ENCODE measurements around the gene MAP3K3. TPM values are rescaled to one million over a fixed set of nuclear protein-coding genes. Genes with fewer than 3 reads are reported as not detected.
A peak's percentile ranks its signal among the peaks of the same experiment; 100 is the strongest.

MAP3K3 gene
- total RNA-seq, 1 donor from 2014 or later: 38.2 TPM

- no peaks in the 10 kb centered on the region for H3K9me3 Mint-ChIP-seq (ENCODE audit: low read depth)
- TF ChIP-seq CTCF (IDR thresholded peaks at IDR 0.05): no peak
Observed at GRCh38 chr17:63659850-63660249, 37.6 kb downstream of the MAP3K3 start.

GRCh38 chr17:63665527-63666214 lies 43.5 kb downstream of the MAP3K3 start:
- no peaks in the 10 kb centered on the region for H3K27me3 Mint-ChIP-seq (ENCODE audit: low read depth)
- H3K9me3 Mint-ChIP-seq (ENCODE audit: low read depth): no peaks in the 10 kb centered on the region
- H3K4me1 Mint-ChIP-seq (ENCODE audit: low read depth): no peaks in the 10 kb centered on the region
- no peak for DNase-seq (ENCODE audit: low spot score)
- no peak for TF ChIP-seq CTCF (IDR thresholded peaks at IDR 0.05)
- no peak overlapping the region for H3K4me3 Mint-ChIP-seq (ENCODE audit: unreplicated experiment)
- H3K27ac Mint-ChIP-seq (ENCODE audit: unreplicated experiment): no peak overlapping the region
- peaks cover 28% of the 10 kb centered on the region for H3K36me3 Mint-ChIP-seq (ENCODE audit: low read depth)

More at GRCh38 chr17:63659850-63660249, 37.6 kb downstream of the MAP3K3 start:
- no peaks in the 10 kb centered on the region for H3K27me3 Mint-ChIP-seq (ENCODE audit: low read depth)
- H3K4me3 Mint-ChIP-seq (ENCODE audit: unreplicated experiment): no peak overlapping the region
- DNase-seq (ENCODE audit: low spot score): no peak
- peaks cover 22% of the 10 kb centered on the region for H3K36me3 Mint-ChIP-seq (ENCODE audit: low read depth)
- no peak overlapping the region for H3K27ac Mint-ChIP-seq (ENCODE audit: unreplicated experiment)
- no peaks in the 10 kb centered on the region for H3K4me1 Mint-ChIP-seq (ENCODE audit: low read depth)

GRCh38 chr17:63672856-63673255 lies 50.6 kb downstream of the MAP3K3 start:
- Mint-ChIP-seq H3K4me1 (ENCODE audit: low read depth) (peaks cover 28% of the 10 kb centered on the region), H3K9me3 (ENCODE audit: low read depth) (no peaks in the 10 kb centered on the region), H3K36me3 (ENCODE audit: low read depth) (peaks cover 19% of the 10 kb centered on the region)

GRCh38 chr17:63675231-63675606 lies 53.0 kb downstream of the MAP3K3 start:
- Mint-ChIP-seq H3K9me3 (ENCODE audit: low read depth) (no peaks in the 10 kb centered on the region), H3K27me3 (ENCODE audit: low read depth) (no peaks in the 10 kb centered on the region), H3K4me3 (ENCODE audit: unreplicated experiment) (no peak overlapping the region), H3K36me3 (ENCODE audit: low read depth) (peaks cover 14% of the 10 kb centered on the region), H3K4me1 (ENCODE audit: low read depth) (peaks cover 28% of the 10 kb centered on the region), H3K27ac (ENCODE audit: unreplicated experiment) (peak overlapping the region; percentile 89)
- TF ChIP-seq CTCF (IDR thresholded peaks at IDR 0.05): no peak
- no peak for DNase-seq (ENCODE audit: low spot score)

More at GRCh38 chr17:63672856-63673255, 50.6 kb downstream of the MAP3K3 start:
- no peak for TF ChIP-seq CTCF (IDR thresholded peaks at IDR 0.05)
- DNase-seq (ENCODE audit: low spot score): no peak
- Mint-ChIP-seq H3K27me3 (ENCODE audit: low read depth) (no peaks in the 10 kb centered on the region), H3K27ac (ENCODE audit: unreplicated experiment) (no peak overlapping the region), H3K4me3 (ENCODE audit: unreplicated experiment) (no peak overlapping the region)

- no peaks in the 10 kb centered on the region for H3K27me3 Mint-ChIP-seq (ENCODE audit: low read depth)
- peaks cover 12% of the 10 kb centered on the region for H3K36me3 Mint-ChIP-seq (ENCODE audit: low read depth)
- H3K9me3 Mint-ChIP-seq (ENCODE audit: low read depth): no peaks in the 10 kb centered on the region
- no peak for DNase-seq (ENCODE audit: low spot score)
- H3K27ac Mint-ChIP-seq (ENCODE audit: unreplicated experiment): peak overlapping the region; percentile 89
- TF ChIP-seq CTCF (IDR thresholded peaks at IDR 0.05): no peak
- H3K4me3 Mint-ChIP-seq (ENCODE audit: unreplicated experiment): peak overlapping the region; percentile 46
- peaks cover 28% of the 10 kb centered on the region for H3K4me1 Mint-ChIP-seq (ENCODE audit: low read depth)
Observed at GRCh38 chr17:63675607-63676546, 53.7 kb downstream of the MAP3K3 start.

Data from chondrocyte (in vitro differentiated cells).